ENCODE measurements around the gene SEMA3E.

DNA sequence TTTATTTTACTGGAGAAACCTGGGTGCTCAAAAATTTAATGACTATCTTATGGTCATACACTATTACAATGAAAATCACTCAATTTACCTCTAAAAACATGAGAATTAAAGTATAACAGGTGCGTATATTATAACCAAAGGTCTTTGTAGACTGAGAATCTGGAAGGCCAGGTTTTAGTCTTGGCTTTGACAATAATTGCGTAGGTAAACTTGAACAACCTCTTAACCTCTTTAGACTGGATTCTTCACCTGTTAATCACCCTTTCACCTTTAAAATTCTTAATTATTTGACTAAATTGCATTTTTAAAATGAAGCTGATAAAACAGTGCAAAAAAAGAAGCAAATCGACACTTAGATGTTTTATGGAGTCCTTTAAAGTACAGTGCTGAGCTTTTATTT is 156.1 kb downstream of the SEMA3E start:
- TF ChIP-seq POLR2A (IDR thresholded peaks at IDR 0.05) = no peak
- TF ChIP-seq POLR2AphosphoS5 (IDR thresholded peaks at IDR 0.05) = no peak
- TF ChIP-seq, protein P1, sequence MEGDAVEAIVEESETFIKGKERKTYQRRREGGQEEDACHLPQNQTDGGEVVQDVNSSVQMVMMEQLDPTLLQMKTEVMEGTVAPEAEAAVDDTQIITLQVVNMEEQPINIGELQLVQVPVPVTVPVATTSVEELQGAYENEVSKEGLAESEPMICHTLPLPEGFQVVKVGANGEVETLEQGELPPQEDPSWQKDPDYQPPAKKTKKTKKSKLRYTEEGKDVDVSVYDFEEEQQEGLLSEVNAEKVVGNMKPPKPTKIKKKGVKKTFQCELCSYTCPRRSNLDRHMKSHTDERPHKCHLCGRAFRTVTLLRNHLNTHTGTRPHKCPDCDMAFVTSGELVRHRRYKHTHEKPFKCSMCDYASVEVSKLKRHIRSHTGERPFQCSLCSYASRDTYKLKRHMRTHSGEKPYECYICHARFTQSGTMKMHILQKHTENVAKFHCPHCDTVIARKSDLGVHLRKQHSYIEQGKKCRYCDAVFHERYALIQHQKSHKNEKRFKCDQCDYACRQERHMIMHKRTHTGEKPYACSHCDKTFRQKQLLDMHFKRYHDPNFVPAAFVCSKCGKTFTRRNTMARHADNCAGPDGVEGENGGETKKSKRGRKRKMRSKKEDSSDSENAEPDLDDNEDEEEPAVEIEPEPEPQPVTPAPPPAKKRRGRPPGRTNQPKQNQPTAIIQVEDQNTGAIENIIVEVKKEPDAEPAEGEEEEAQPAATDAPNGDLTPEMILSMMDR (IDR thresholded peaks at IDR 0.05) = no peak

Measured in suprapubic skin (tissue), 4 donors.